Lower leg skin (tissue), 3 donors: ENCODE measurements around the gene RNF181.

ENCODE experiments used
- POLR2A ChIP-seq, 2 donors: fragments of 450-650 bp; IDR thresholded peaks; one replicate each; pipeline ENCODE4 v1.6.1; 2016 to 2017; ENCODE audit warnings: antibody characterized with exemption in 2 of 2, mild to moderate bottlenecking in 1 of 2, moderate library complexity in 1 of 2
- TF ChIP-seq, protein P1 (sequence below), 3 donors: fragments of 450-650 bp; IDR thresholded peaks; one replicate each; pipeline ENCODE4 v1.5.1; 2016; ENCODE audit warnings: antibody characterized with exemption in 3 of 3, mild to moderate bottlenecking in 3 of 3, moderate library complexity in 2 of 3

DNA sequence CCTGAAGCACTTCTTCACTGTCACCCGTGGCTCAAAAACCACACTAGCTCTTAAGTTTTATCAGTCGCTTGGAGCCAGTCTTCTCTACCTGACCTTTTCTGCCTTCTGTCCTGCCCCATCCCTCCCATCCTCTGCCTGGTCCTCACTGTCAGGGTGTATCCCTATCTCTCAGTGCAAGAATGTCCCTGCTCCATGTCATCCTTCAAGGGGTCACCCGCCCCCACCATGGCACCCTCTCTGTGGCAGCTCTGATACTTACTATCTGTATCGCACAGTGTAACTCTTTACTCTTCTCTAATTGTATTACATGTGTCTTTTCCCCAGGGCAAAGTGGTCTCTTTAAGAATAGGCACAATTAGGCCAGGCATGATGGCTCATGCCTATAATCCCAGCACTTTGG is 6.9 kb upstream of the RNF181 start:
- TF ChIP-seq, protein P1, sequence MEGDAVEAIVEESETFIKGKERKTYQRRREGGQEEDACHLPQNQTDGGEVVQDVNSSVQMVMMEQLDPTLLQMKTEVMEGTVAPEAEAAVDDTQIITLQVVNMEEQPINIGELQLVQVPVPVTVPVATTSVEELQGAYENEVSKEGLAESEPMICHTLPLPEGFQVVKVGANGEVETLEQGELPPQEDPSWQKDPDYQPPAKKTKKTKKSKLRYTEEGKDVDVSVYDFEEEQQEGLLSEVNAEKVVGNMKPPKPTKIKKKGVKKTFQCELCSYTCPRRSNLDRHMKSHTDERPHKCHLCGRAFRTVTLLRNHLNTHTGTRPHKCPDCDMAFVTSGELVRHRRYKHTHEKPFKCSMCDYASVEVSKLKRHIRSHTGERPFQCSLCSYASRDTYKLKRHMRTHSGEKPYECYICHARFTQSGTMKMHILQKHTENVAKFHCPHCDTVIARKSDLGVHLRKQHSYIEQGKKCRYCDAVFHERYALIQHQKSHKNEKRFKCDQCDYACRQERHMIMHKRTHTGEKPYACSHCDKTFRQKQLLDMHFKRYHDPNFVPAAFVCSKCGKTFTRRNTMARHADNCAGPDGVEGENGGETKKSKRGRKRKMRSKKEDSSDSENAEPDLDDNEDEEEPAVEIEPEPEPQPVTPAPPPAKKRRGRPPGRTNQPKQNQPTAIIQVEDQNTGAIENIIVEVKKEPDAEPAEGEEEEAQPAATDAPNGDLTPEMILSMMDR (IDR thresholded peaks at IDR 0.05) = no peak
- TF ChIP-seq POLR2A (IDR thresholded peaks at IDR 0.05) = no peak
